ENCODE data around the gene TSHZ2.
"Not testable (repeated sequence)": the region's sequence is repeated elsewhere in the genome, so short reads cannot be mapped to it uniquely, and the experiment has no call there.

The TSHZ2 gene

DNA sequence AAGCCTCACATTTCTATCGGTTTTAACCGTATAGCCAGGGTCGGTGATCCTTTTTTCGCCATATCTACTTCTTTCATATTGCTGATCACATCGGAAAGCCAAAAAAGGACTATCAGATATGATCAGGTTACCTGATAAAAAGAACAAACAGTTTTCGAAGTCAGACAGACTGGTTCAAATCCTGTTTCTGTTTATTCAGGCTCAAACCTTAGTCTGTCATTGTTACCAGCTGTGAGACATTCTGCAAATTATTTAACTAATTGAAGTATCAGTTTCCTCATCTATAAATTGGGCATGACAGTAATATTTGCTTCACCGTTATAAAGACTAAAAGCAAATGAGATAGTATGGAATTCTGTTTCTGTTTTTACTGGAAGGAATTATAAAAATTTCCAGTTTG lies 111.3 kb downstream of the TSHZ2 start:
- no peak for DNase-seq (ENCODE audit: low read depth in 2 of 2)

DNA sequence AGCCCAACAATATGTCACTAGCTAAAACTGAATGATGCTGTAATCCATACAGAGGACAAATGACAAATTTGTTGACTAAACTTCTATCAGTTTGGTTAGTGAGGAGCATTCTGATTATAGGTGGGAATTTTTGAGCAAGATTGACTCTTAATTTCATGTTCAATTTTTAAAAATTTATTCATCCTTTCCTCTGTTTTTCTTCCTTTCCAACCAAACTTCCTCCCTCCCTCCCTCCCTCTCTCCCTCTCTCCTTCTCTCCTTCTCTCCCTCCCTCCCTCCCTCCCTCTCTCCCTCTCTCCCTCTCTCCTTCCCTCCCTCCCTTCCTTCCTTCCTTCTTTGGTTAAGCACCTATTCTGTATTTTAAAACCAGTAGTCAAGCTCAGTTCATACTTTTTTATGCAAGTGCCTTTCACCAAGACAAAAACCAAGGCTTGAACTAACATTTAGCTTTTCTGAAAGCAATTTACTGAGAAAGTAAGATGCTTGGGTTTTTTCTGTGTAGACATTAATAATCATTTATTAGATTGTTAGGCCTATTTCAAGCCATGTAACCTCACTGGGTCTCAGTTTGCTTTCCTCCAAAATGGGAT lies 112.3 kb downstream of the TSHZ2 start:
- no peak for DNase-seq (ENCODE audit: low read depth in 2 of 2)

- no peak for DNase-seq (ENCODE audit: low read depth in 2 of 2)
Observed at GRCh38 chr20:53085720-53086119, 113.6 kb downstream of the TSHZ2 start.

- DNase-seq (ENCODE audit: low read depth in 2 of 2) = no peak
Observed at GRCh38 chr20:53087037-53087777, 115.0 kb downstream of the TSHZ2 start.

DNA sequence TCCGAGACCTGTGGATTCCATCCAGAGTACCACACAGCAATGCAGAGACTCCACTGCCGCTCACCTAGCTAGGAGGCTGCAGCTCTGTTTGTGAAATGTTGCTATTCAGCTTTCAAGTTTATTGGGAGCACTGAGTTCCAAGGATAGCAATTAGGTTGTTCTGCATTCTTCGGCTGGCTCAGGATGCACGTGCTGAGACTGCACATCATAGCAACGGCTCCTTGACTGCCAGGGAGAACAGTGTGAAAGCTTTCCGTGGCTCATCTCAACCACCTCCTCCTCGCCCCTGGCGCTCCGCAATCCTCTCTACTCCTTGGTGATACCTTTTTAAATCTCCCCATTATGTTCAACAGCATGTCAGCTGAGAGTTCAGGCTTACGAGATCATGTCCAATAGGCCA lies 116.6 kb downstream of the TSHZ2 start:
- no peak for DNase-seq (ENCODE audit: low read depth in 2 of 2)

DNA sequence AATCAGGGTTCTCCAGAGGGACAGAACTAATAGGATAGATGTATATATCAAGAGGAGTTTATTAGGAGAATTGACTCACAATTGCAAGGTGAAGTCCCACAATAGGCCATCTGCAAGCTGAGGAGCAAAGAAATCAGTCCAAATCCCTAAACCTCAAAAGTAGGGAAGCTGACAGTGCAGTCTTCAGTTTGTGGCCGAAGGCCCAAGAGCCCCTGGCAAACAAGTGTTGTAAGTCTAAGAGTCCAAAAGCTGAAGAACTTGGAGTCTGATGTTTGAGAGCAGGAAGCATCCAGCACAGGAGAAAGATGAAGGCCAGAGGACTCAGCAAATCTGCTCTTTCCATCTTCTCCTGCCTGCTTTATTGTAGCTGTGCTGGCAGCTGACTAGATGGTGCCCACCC lies 117.7 kb downstream of the TSHZ2 start:
- DNase-seq (ENCODE audit: low read depth in 2 of 2) = not testable (repeated sequence)

DNA sequence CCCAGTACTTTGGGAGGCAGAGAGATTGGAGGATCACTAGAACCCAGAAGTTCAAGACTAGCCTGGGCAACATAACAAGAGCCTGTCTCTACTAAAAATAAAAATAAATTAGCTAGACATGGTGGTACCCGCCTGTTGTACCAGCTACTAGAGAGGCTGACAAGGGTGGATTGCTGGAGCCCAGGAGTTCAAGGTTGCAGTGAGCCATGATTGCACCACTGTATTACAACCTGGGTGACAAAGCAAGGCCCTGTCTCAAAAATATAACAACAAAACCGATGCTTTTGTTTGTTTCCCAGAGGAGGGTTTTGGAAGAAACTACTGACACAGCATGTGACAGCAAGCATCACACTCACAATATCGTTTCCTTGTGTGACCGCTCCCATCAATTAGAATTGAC lies 119.6 kb downstream of the TSHZ2 start:
- DNase-seq (ENCODE audit: low read depth in 2 of 2) = no peak

- DNase-seq (ENCODE audit: low read depth in 2 of 2) = no peak
Observed at GRCh38 chr20:53092772-53093300, 120.7 kb downstream of the TSHZ2 start.

DNA sequence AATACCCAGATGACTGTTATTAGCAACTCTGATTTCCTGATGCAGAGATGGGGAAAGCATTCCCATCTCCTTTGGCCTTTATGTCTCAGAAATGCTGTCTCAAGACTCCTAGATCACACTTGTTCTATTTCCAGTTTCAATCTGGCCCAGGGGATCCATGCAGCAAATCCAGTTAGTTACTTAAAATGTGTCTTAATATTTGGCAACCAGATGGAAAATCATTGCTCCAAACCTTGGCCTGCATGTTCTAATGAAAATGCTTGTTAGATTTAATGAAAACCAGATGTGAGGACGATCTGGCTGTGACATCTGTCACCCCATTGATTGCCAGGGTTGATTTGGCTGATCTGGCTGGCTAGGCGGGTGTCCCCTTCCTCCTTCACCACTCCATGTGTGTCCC lies 125.2 kb downstream of the TSHZ2 start:
- DNase-seq (ENCODE audit: low read depth in 2 of 2) = no peak

DNA sequence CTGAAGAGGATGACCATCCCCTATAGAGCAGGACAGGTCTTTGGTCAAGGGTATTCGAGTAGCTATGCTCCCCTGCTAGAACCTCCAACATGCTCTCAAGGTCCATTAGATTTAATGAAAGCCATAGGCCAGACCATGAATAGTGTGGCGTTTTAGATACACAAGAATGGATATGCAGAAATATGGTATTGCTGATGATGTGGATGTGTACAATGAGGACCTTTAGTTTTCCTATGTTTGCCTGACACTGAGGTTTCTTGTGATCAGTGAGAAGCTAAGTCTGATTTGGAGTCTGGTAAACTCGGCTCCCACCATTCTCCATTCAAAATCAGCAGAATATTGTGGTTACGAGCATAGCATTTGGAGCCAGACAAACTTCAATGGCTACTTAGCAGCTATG lies 125.6 kb downstream of the TSHZ2 start:
- no peak for DNase-seq (ENCODE audit: low read depth in 2 of 2)

GRCh38 chr20:53098621-53099020 lies 126.5 kb downstream of the TSHZ2 start:
- DNase-seq (ENCODE audit: low read depth in 2 of 2) = no peak

- no peak for DNase-seq (ENCODE audit: low read depth in 2 of 2)
Observed at GRCh38 chr20:53099856-53100255, 127.7 kb downstream of the TSHZ2 start.

DNA sequence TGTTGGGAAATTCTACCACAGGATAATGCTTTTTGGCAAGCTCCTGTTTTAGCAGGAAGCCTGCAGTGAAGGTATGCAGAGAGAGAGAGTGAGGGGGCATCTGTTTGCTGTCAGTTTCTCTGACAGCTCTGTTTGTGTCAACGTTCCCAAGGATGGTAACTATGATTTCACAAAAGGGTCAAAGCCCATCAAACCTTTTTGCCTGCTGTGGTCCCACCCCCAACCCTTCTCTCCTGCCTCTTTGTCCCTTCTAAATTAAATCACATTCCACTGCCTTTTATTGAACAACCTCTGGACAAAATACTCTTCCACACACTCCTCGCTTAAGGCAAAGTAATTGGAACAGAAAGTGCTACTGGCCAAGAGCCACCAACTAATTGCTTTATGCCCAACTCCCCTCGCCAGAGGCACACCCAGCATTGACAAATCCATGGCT lies 128.3 kb downstream of the TSHZ2 start:
- no peak for DNase-seq (ENCODE audit: low read depth in 2 of 2)

GRCh38 chr20:53101992-53102760 lies 130.0 kb downstream of the TSHZ2 start:
- DNase-seq (ENCODE audit: low read depth in 2 of 2) = no peak

GRCh38 chr20:53103124-53103523 lies 131.0 kb downstream of the TSHZ2 start:
- DNase-seq (ENCODE audit: low read depth in 2 of 2) = no peak

DNA sequence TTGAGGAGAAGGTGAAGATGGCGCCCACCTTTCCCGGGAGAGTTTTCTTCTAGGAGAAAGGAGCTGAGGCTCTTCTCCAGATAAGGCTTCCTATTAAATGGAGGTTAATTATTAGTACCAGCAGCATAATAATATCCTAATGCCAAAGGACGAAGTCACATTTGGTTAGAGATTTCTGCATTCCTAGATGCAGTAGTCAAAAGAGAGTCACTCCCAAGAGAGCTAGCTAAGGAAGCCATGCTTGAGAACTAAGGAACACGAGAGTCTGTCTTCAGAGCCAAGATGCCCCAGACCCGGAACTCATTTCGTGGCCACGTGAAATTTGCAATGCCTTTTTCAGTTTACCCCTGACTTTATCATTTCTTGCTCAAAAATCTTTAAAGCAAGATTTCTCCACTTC lies 132.7 kb downstream of the TSHZ2 start:
- DNase-seq (ENCODE audit: low read depth in 2 of 2) = no peak

GRCh38 chr20:53116733-53117132 lies 144.6 kb downstream of the TSHZ2 start:
- no peak for DNase-seq (ENCODE audit: low read depth in 2 of 2)

- DNase-seq (ENCODE audit: low read depth in 2 of 2) = no peak
Observed at GRCh38 chr20:53122853-53123252, 150.7 kb downstream of the TSHZ2 start.

DNA sequence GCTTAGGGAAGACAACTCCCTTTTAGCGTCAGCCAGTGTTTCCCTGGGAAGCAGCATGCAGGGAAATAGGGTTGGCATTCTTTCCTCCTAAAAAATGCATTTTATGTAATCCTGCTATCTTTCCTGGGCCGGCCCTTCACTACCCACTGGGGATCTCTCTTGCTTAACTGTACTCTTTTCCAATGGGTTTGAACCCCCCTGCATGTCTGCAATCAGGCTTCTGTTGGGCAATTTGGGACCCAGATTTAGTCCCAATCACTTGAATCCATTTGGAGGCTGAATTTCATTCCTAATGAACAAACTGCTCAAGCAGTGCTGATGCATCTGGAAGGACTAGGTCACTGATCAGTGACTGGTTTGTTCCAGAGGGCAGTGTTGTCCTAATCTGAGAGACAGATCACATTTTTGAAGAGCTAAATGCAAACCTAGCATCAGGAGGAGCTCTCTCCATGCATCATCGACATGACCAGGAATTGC lies 152.0 kb downstream of the TSHZ2 start:
- no peak for DNase-seq (ENCODE audit: low read depth in 2 of 2)

- DNase-seq (ENCODE audit: low read depth in 2 of 2) = no peak
Observed at GRCh38 chr20:53124803-53125202, 152.6 kb downstream of the TSHZ2 start.

DNA sequence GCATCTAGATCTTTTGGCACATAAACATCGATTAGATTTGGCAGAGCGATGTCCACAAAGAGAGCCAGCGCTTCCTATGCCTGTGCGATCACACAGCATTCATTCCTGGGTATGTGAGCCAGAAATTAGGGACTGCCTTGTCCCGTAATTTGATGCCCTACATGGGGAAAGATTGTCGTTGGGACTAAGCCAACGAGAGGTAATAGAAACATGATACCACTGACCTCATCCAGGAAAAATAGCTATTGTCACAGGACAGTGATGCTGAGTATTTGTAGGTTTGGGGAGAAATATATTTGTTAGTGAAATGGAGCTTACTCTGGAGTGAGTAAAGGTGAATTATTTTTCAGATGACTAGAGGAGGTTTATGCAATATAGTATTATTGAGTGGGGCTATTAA lies 154.0 kb downstream of the TSHZ2 start:
- DNase-seq (ENCODE audit: low read depth in 2 of 2) = no peak

DNA sequence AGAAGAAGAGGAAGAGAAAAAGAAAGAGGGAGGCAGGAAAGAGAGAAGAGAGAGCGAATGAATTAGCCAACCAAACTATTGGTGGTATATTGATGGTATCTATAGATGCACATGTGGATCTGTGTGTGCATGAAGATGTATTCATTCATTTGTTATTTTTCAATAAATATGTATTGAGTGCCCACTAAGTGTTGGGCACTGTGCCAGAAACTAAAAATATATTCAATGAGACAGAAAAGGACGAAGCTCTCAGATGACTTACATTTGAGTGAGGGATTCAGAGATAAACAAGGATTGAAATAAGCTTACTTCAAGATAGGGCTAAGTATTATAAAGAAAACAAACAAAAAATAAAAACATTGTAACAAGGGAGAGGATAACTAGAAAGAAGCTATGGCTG lies 154.9 kb downstream of the TSHZ2 start:
- no peak for DNase-seq (ENCODE audit: low read depth in 2 of 2)

DNA sequence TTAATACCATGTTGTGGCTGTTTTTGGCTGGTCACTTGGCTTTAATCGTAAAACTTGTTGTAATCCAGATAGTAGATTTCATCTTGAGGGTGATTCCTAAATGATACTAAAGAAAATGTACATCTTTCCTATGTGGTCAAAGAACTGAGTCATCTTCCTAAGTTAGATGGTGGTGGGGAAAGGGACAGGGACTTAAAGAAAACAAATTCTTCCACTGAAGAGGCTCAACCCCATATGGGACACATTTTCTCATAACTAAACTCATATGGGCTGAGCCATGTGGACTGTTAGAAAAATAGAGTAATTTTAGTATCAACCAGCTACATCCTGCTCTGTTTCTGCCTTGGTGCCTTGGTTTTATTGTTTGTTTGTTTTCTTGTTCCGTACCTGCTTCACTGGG lies 155.8 kb downstream of the TSHZ2 start:
- DNase-seq (ENCODE audit: low read depth in 2 of 2) = no peak

All from stimulated activated CD8-positive, alpha-beta memory T cell treated with anti-CD3 and anti-CD28 coated beads, Interleukin-15, amount 100 ng/mL, for 4 hours (primary cell).